Activated T-helper 17 cell treated with anti-CD3 and anti-CD28 coated beads, Interleukin-2, amount 50 U/mL, for 72 hours (primary cell): ENCODE data around the gene SEC31B. TPM values are rescaled to one million over a fixed set of nuclear protein-coding genes. Genes with fewer than 3 reads are reported as not detected.
A peak's percentile ranks its signal among the peaks of the same experiment; 100 is the strongest.

ENCODE experiments used
- ATAC-seq: fragments of 150-1000 bp; cut with Tn5 transposase; replicated peaks from 2 replicates; pipeline ENCODE4 v1.10.0; 2021; ENCODE audit warnings: mild to moderate bottlenecking, moderate library complexity
- H3K27ac Mint-ChIP-seq: one replicate; pipeline ENCODE4 v1.8.0; 2022; ENCODE audit warnings: mixed read lengths
- H3K27me3 Mint-ChIP-seq: one replicate; pipeline ENCODE4 v1.8.0; 2022; ENCODE audit warnings: mixed read lengths
- H3K36me3 Mint-ChIP-seq: one replicate; pipeline ENCODE4 v1.8.0; 2022; ENCODE audit warnings: low read depth, mild to moderate bottlenecking, mixed read lengths
- H3K4me1 Mint-ChIP-seq: one replicate; pipeline ENCODE4 v1.8.0; 2022; ENCODE audit warnings: mixed read lengths
- H3K4me3 Mint-ChIP-seq: one replicate; pipeline ENCODE4 v1.8.0; 2022; ENCODE audit warnings: mild to moderate bottlenecking, mixed read lengths
- H3K9me3 Mint-ChIP-seq: one replicate; pipeline ENCODE4 v1.8.0; 2022; ENCODE audit warnings: mixed read lengths
- total RNA-seq, 2 donors: library from RNA; stranded (reverse); gene quantifications; one replicate each; pipeline ENCODE4 v1.2.3, GENCODE V29; 2022

Gene SEC31B
- total RNA-seq, 2 donors from 2014 or later: 67.0 to 127 TPM

GRCh38 chr10:100544950-100545349 lies 25.3 kb upstream of the SEC31B start:
- peaks cover 100% of the 10 kb centered on the region for H3K36me3 Mint-ChIP-seq
- H3K27ac Mint-ChIP-seq: no peak overlapping the region
- H3K4me1 Mint-ChIP-seq: no peaks in the 10 kb centered on the region
- H3K4me3 Mint-ChIP-seq: no peak overlapping the region
- H3K27me3 Mint-ChIP-seq: no peaks in the 10 kb centered on the region
- H3K9me3 Mint-ChIP-seq: no peaks in the 10 kb centered on the region
- no peak for ATAC-seq

- no peak for ATAC-seq
- H3K4me3 Mint-ChIP-seq: no peak overlapping the region
- H3K9me3 Mint-ChIP-seq: no peaks in the 10 kb centered on the region
- H3K36me3 Mint-ChIP-seq: peaks cover 50% of the 10 kb centered on the region
- peaks cover 12% of the 10 kb centered on the region for H3K4me1 Mint-ChIP-seq
- H3K27ac Mint-ChIP-seq: no peak overlapping the region
- H3K27me3 Mint-ChIP-seq: no peaks in the 10 kb centered on the region
Measured at GRCh38 chr10:100537475-100537874, 17.8 kb upstream of the SEC31B start.

- Mint-ChIP-seq H3K4me1 (peaks cover 17% of the 10 kb centered on the region), H3K27ac (no peak within 1 kb of the TSS)
- peak; percentile 95 for ATAC-seq
Measured at GRCh38 chr10:100535715-100536353, 16.2 kb upstream of the SEC31B start, which contains the start of gene HIF1AN. Gene HIF1AN (plus strand): TSS chr10:100535943. CDS start chr10:100535959, 16 bp downstream.

GRCh38 chr10:100535338-100535714 lies 15.7 kb upstream of the SEC31B start:
- Mint-ChIP-seq H3K4me1 (peaks cover 19% of the 10 kb centered on the region), H3K36me3 (peaks cover 29% of the 10 kb centered on the region), H3K27ac (no peak overlapping the region), H3K9me3 (no peaks in the 10 kb centered on the region), H3K27me3 (no peaks in the 10 kb centered on the region), H3K4me3 (no peak overlapping the region)
- peak; percentile 3 for ATAC-seq

More at GRCh38 chr10:100535715-100536353, 16.2 kb upstream of the SEC31B start, which contains the start of gene HIF1AN:
- H3K9me3 Mint-ChIP-seq: no peaks in the 10 kb centered on the region
- H3K27me3 Mint-ChIP-seq: no peaks in the 10 kb centered on the region
- H3K4me3 Mint-ChIP-seq: no peak within 1 kb of the TSS
- H3K36me3 Mint-ChIP-seq: peaks cover 33% of the 10 kb centered on the region

DNA sequence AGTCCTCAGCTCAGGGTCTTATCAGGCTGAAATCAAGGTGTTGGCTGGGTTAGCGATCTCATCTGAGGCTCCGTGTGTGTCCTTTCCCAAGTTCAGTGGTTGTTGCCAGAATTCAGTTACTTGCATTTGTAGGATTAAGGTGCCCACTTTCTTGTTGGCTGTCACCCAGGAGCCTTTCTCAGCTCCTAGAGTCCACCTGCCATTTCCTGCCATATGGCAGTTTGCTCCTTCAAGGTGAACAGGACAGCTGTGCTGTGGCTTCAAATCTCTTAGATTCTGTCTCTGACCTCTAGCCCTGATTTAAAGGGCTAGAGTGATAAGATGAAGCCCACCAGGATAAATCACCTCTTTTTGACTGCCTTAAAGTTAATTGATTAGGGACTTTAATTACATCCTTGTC lies 15.1 kb upstream of the SEC31B start:
- Mint-ChIP-seq H3K27ac (no peak overlapping the region), H3K36me3 (peaks cover 29% of the 10 kb centered on the region), H3K9me3 (no peaks in the 10 kb centered on the region), H3K4me3 (no peak overlapping the region), H3K4me1 (peaks cover 22% of the 10 kb centered on the region), H3K27me3 (no peaks in the 10 kb centered on the region)
- no peak for ATAC-seq

DNA sequence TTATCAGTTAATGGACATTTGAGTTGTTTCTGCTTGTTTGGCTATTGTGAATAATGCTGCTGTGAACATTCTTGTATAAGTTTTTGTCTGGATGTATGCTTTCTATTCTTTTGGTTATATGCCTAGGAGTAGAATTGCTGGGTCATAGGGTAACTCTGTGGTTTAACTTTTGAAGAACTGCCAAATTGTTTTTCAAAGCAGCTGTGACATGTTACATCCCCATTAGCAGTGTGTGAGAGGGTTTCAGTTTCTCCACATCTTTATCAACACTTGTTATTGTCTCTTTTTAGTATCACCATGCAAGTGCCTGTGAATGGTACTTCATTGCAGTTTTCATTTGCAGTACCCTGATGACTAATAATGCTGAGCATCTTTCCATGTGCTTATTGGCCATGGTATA lies 12.1 kb upstream of the SEC31B start:
- peak overlapping the region; percentile 27 for H3K4me3 Mint-ChIP-seq
- no peaks in the 10 kb centered on the region for H3K9me3 Mint-ChIP-seq
- H3K4me1 Mint-ChIP-seq: peaks cover 10% of the 10 kb centered on the region
- peak overlapping the region; percentile 38 for H3K27ac Mint-ChIP-seq
- peak; percentile 29 for ATAC-seq
- H3K27me3 Mint-ChIP-seq: no peaks in the 10 kb centered on the region
- peaks cover 35% of the 10 kb centered on the region for H3K36me3 Mint-ChIP-seq

DNA sequence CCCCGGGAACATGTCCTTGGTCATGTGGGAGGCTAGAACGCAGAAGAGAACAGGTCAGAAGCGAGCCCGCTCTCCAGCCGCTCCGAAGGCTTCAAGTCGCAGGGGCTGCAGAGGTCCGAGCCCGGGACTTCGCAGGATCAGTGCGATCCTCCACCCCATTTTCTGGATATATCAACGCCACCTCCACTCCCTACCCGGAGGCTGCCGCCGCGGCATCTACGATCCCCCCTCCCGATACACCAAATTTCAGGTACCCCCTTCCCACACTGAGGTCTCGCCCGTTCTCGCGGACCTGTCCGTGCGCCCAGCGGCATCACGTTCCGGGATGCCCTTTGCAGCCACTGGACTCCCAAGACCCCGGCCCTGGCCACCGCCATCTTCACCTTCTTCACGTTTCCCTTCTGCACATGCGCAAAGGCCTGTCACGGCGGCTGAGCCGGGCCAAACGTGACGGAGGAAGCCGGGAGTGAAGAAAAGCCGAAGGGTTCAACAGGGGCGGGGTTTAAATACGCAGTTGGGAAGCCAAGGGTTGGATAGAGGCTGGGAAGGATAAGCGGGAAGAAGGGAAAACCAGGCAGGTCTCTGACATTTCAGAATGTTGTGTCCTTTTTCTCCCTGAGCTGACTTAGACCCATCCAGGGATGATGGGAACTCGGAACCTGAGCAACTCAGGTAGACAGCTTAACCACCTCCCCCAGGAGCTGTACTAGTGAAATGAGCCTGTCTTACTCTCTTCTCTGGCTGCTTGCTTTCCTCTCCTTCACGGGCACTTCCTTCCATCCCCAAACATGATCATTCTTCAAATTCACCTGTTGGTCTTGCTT lies 10.0 kb upstream of the SEC31B start, which contains the start of gene NDUFB8:
TSS of gene NDUFB8 (minus strand) at position 397 of the 824 bp plus-strand sequence. CDS start at position 377, 20 bp downstream.
- peak within 1 kb of the TSS; percentile 94 for H3K27ac Mint-ChIP-seq
- peak within 1 kb of the TSS; percentile 85 for H3K4me3 Mint-ChIP-seq
- peaks cover 17% of the 10 kb centered on the region for H3K4me1 Mint-ChIP-seq
- peaks cover 55% of the 10 kb centered on the region for H3K36me3 Mint-ChIP-seq
- no peaks in the 10 kb centered on the region for H3K27me3 Mint-ChIP-seq
- no peaks in the 10 kb centered on the region for H3K9me3 Mint-ChIP-seq
- ATAC-seq: peak; percentile 64

GRCh38 chr10:100528921-100529474 lies 9.3 kb upstream of the SEC31B start:
- peaks cover 62% of the 10 kb centered on the region for H3K36me3 Mint-ChIP-seq
- peak overlapping the region; percentile 94 for H3K27ac Mint-ChIP-seq
- peak overlapping the region; percentile 85 for H3K4me3 Mint-ChIP-seq
- no peaks in the 10 kb centered on the region for H3K27me3 Mint-ChIP-seq
- ATAC-seq: peak; percentile 12
- peaks cover 17% of the 10 kb centered on the region for H3K4me1 Mint-ChIP-seq
- no peaks in the 10 kb centered on the region for H3K9me3 Mint-ChIP-seq

DNA sequence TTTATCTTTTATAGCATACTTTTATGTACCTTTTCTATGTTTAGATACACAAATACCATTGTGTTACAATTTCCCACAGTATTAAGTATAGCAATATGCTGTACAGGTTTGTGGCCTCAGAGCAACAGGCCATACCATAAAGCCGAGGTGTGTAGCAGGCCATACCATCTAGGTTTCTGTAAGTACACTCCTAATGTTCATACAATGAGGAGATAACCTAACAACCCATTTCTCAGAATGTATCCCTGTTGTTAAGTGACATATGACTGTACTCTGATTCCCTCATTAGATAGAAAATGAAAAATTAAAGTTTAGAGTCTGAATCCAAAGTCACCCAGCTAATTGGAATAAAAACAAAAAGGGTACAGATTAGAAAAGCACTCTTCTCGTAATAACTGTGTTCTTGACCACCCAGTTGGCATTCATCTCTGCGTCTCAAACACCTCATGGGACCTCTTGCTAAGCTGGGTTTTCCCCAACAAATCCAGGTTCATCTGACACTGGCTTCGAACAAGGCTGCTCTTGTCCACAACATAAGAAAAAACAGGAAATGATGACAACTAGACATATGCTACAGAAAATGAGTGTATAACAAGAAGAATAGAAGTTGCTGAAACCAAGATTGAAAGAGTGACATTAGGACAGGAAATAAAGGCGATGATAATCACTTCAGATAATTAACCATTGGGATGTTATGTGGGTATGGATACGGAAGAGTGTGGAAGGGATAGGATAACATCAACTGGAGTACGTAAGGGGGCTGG lies 8.6 kb upstream of the SEC31B start:
- peak; percentile 75 for ATAC-seq
- peaks cover 17% of the 10 kb centered on the region for H3K4me1 Mint-ChIP-seq
- H3K27me3 Mint-ChIP-seq: no peaks in the 10 kb centered on the region
- H3K9me3 Mint-ChIP-seq: no peaks in the 10 kb centered on the region
- H3K36me3 Mint-ChIP-seq: peaks cover 69% of the 10 kb centered on the region
- H3K27ac Mint-ChIP-seq: peak overlapping the region; percentile 94
- H3K4me3 Mint-ChIP-seq: peak overlapping the region; percentile 85

- no peak for ATAC-seq
- Mint-ChIP-seq H3K27me3 (no peaks in the 10 kb centered on the region), H3K36me3 (peaks cover 87% of the 10 kb centered on the region), H3K27ac (no peak overlapping the region), H3K9me3 (no peaks in the 10 kb centered on the region), H3K4me3 (no peak overlapping the region), H3K4me1 (peaks cover 7% of the 10 kb centered on the region)
Measured at GRCh38 chr10:100524638-100525037, 5.0 kb upstream of the SEC31B start.

DNA sequence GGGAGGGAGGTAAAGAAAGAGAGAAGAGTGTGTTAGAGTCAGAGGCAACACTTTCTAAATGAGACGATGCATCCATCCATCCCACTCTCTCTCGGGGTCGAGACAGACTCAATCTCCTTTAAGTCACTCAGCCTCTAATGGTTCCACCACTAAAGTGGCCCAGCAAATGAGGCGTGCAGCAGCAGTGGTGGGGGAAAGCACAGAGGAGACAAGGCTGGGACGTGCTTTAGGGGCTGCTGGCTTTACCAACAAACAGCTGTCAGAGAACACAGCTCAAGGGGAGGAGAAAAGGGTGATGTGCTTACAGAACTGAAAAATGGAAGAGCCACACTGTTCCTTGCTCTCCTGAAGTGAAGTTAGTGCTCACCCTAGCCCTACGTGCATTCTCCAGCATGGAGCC lies 4.5 kb upstream of the SEC31B start:
- Mint-ChIP-seq H3K4me3 (no peak overlapping the region), H3K9me3 (no peaks in the 10 kb centered on the region), H3K36me3 (peaks cover 85% of the 10 kb centered on the region), H3K4me1 (peaks cover 7% of the 10 kb centered on the region), H3K27ac (no peak overlapping the region), H3K27me3 (no peaks in the 10 kb centered on the region)
- no peak for ATAC-seq

GRCh38 chr10:100522945-100523344 lies 3.3 kb upstream of the SEC31B start:
- Mint-ChIP-seq H3K27ac (no peak overlapping the region), H3K36me3 (peaks cover 85% of the 10 kb centered on the region), H3K4me1 (peaks cover 17% of the 10 kb centered on the region), H3K9me3 (no peaks in the 10 kb centered on the region), H3K27me3 (no peaks in the 10 kb centered on the region), H3K4me3 (no peak overlapping the region)
- no peak for ATAC-seq

- H3K9me3 Mint-ChIP-seq: no peaks in the 10 kb centered on the region
- ATAC-seq: no peak
- H3K4me1 Mint-ChIP-seq: peaks cover 21% of the 10 kb centered on the region
- H3K27ac Mint-ChIP-seq: peak overlapping the region; percentile 33
- no peaks in the 10 kb centered on the region for H3K27me3 Mint-ChIP-seq
- peaks cover 85% of the 10 kb centered on the region for H3K36me3 Mint-ChIP-seq
- no peak overlapping the region for H3K4me3 Mint-ChIP-seq
Measured at GRCh38 chr10:100522107-100522801, 2.6 kb upstream of the SEC31B start.

DNA sequence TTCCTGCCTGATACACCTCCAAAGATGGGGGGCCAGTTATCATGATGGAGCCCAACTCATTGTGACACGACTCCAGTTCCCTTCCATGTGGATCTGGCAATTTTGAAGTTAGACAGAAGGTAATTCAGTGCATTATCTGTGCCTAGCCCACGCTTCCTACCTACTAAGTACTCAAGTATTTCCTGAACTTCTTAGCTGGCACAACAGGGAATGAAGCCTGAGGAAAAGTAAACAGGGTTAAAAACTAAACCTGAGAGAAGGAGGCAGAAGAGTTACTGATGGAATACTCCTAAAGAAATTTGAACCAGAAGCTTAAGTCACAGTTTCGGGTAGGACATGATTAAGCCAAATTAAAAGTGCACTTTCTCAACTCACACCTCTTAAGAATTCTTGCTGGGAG lies 1.1 kb upstream of the SEC31B start:
- no peaks in the 10 kb centered on the region for H3K27me3 Mint-ChIP-seq
- no peaks in the 10 kb centered on the region for H3K9me3 Mint-ChIP-seq
- no peak overlapping the region for H3K4me3 Mint-ChIP-seq
- peaks cover 84% of the 10 kb centered on the region for H3K36me3 Mint-ChIP-seq
- ATAC-seq: no peak
- peaks cover 16% of the 10 kb centered on the region for H3K4me1 Mint-ChIP-seq
- no peak overlapping the region for H3K27ac Mint-ChIP-seq
